Stimulated activated CD4-positive, alpha-beta T cell treated with anti-CD3 and anti-CD28 coated beads, Interleukin-12 subunit alpha, Interleukin-12 subunit beta, amount 100 ng/mL, for 48 hours (primary cell): ENCODE results near the gene MYO1E.
"Not testable (repeated sequence)": the region's sequence is repeated elsewhere in the genome, so short reads cannot be mapped to it uniquely, and the experiment has no call there.

ENCODE experiments used
- DNase-seq, 3 donors: peaks; one replicate each; pipeline ENCODE4 v3.0.0-alpha.2; 2020; ENCODE audit warnings: low read depth in 2 of 3, low spot score in 1 of 3

The MYO1E gene

GRCh38 chr15:59294574-59295260 lies 78.0 kb downstream of the MYO1E start:
- DNase-seq, result no peak

GRCh38 chr15:59292442-59293151 lies 80.1 kb downstream of the MYO1E start:
- no peak for DNase-seq

GRCh38 chr15:59291213-59291549 lies 81.5 kb downstream of the MYO1E start:
- DNase-seq, result no peak

GRCh38 chr15:59290295-59291212 lies 82.1 kb downstream of the MYO1E start:
- DNase-seq, result no peak

- DNase-seq, result no peak
Measured at GRCh38 chr15:59289574-59289973, 83.1 kb downstream of the MYO1E start.

- DNase-seq, result no peak
Measured at GRCh38 chr15:59283717-59284391, 88.8 kb downstream of the MYO1E start.

GRCh38 chr15:59282515-59283337 lies 89.9 kb downstream of the MYO1E start:
- no peak for DNase-seq

GRCh38 chr15:59281699-59282098 lies 91.0 kb downstream of the MYO1E start:
- DNase-seq, result no peak

- DNase-seq, result no peak
Measured at GRCh38 chr15:59280855-59281254, 91.8 kb downstream of the MYO1E start.

- DNase-seq, result not testable (repeated sequence)
Measured at GRCh38 chr15:59280292-59280691, 92.4 kb downstream of the MYO1E start.

- DNase-seq, result no peak
Measured at GRCh38 chr15:59279023-59279422, 93.6 kb downstream of the MYO1E start.

- DNase-seq, result no peak
Measured at GRCh38 chr15:59278120-59278519, 94.6 kb downstream of the MYO1E start.

GRCh38 chr15:59276225-59277178 lies 96.2 kb downstream of the MYO1E start:
- no peak for DNase-seq

GRCh38 chr15:59274126-59274970 lies 98.3 kb downstream of the MYO1E start:
- no peak for DNase-seq

GRCh38 chr15:59273234-59273633 lies 99.4 kb downstream of the MYO1E start:
- DNase-seq, result no peak

GRCh38 chr15:59271595-59272201 lies 101.0 kb downstream of the MYO1E start:
- DNase-seq, result no peak

- DNase-seq, result no peak
Measured at GRCh38 chr15:59268852-59269407, 103.7 kb downstream of the MYO1E start.
